Cardiac septum (tissue), 1 donor: ENCODE results near the gene GPR17. TPM values are rescaled to one million over a fixed set of nuclear protein-coding genes. Genes with fewer than 3 reads are reported as not detected.

Experiments used
- DNase-seq: peaks from one replicate; pipeline ENCODE4 v3.0.0-alpha.2; 2020; ENCODE audit warnings: low spot score
- intact Hi-C: fragments of 100-400 bp; cut with DNase I; formaldehyde crosslinking; loops from one replicate; pipeline ENCODE4 v1.14.0; 2022
- total RNA-seq: library from RNA; stranded (reverse); fragmentation: NEBNext Ultra II Directional; extraction: Animal tissue kit (Norgen Biotek cat#: 25700); gene quantifications from one replicate; pipeline ENCODE4 v1.2.1, GENCODE V29; 2021
- donor health status: DM: no; HTN: no; CAD: no.

GPR17 gene
- total RNA-seq, 1 donor from 2014 or later = 0.19 TPM

GRCh38 chr2:127627740-127628571, 18.0 kb upstream of the GPR17 start:
- intact Hi-C loops = no loop called here
- DNase-seq = no peak

GRCh38 chr2:127628767-127629614, 17.0 kb upstream of the GPR17 start:
- DNase-seq = no peak
- intact Hi-C loops = no loop called here

GRCh38 chr2:127629637-127630036, 16.3 kb upstream of the GPR17 start:
- intact Hi-C loops = no loop called here

GRCh38 chr2:127630096-127630863, 15.7 kb upstream of the GPR17 start:
- intact Hi-C loops = no loop called here
- DNase-seq = no peak

More at GRCh38 chr2:127629637-127630036, 16.3 kb upstream of the GPR17 start:
- no peak for DNase-seq

GRCh38 chr2:127630864-127631540, 15.0 kb upstream of the GPR17 start:
- no peak for DNase-seq
- intact Hi-C loops = no loop called here

- intact Hi-C loops = no loop called here
- no peak for DNase-seq
Observed at GRCh38 chr2:127631541-127631996, 14.4 kb upstream of the GPR17 start.

GRCh38 chr2:127631997-127632581, 13.9 kb upstream of the GPR17 start:
- intact Hi-C loops = no loop called here
- DNase-seq = no peak

- DNase-seq = no peak
- intact Hi-C loops = no loop called here
Observed at GRCh38 chr2:127632592-127633489, 13.1 kb upstream of the GPR17 start.

- DNase-seq = no peak
- intact Hi-C loops = no loop called here
Observed at GRCh38 chr2:127633556-127634065, 12.3 kb upstream of the GPR17 start.

- DNase-seq = no peak
- intact Hi-C loops = no loop called here
Observed at GRCh38 chr2:127634066-127634617, 11.8 kb upstream of the GPR17 start.

GRCh38 chr2:127634626-127635379, 11.2 kb upstream of the GPR17 start:
- DNase-seq = no peak
- intact Hi-C loops = no loop called here

GRCh38 chr2:127635380-127636237, 10.3 kb upstream of the GPR17 start:
- no peak for DNase-seq

GRCh38 chr2:127636248-127637235, 9.4 kb upstream of the GPR17 start:
- intact Hi-C loops = no loop called here
- no peak for DNase-seq

More at GRCh38 chr2:127635380-127636237, 10.3 kb upstream of the GPR17 start:
- intact Hi-C loops = no loop called here

- DNase-seq = no peak
- intact Hi-C loops = no loop called here
Observed at GRCh38 chr2:127637236-127637630, 8.7 kb upstream of the GPR17 start.
